Endodermal cell (in vitro differentiated cells): ENCODE data around the gene ZBTB20. TPM values are rescaled to one million over a fixed set of nuclear protein-coding genes. Genes with fewer than 3 reads are reported as not detected.
"Not testable (repeated sequence)": the region's sequence is repeated elsewhere in the genome, so short reads cannot be mapped to it uniquely, and the experiment has no call there.

Experiments
- DNase-seq: peaks from one replicate; pipeline ENCODE4 v3.0.0-alpha.2; 2017
- H3K27ac ChIP-seq: 2 replicates; pipeline ENCODE4 v1.5.1; 2013; ENCODE audit warnings: mild to moderate bottlenecking, low read depth, low read length, moderate library complexity
- H3K27me3 ChIP-seq: 2 replicates; pipeline ENCODE4 v1.6.1; 2013; ENCODE audit warnings: mild to moderate bottlenecking, low read length, moderate library complexity; ENCODE audit not compliant: insufficient read depth, control insufficient read depth, poor library complexity, severe bottlenecking
- H3K36me3 ChIP-seq: 2 replicates; pipeline ENCODE4 v1.7.0; 2013; ENCODE audit warnings: mild to moderate bottlenecking, low read length, moderate library complexity; ENCODE audit not compliant: control insufficient read depth, insufficient read depth
- H3K4me1 ChIP-seq: one replicate; pipeline ENCODE4 v1.7.0; 2013; ENCODE audit warnings: low read length; ENCODE audit not compliant: control insufficient read depth, insufficient read depth
- H3K4me3 ChIP-seq: 2 replicates; pipeline ENCODE4 v1.5.1; 2013; ENCODE audit warnings: mild to moderate bottlenecking, low read length, moderate library complexity
- H3K9ac ChIP-seq: 2 replicates; pipeline ENCODE4 v1.6.1; 2013; ENCODE audit warnings: mild to moderate bottlenecking, low read length, moderate library complexity; ENCODE audit not compliant: poor library complexity, severe bottlenecking; ENCODE audit errors: extremely low read depth
- H3K9me3 ChIP-seq: 2 replicates; pipeline ENCODE4 v1.6.1; 2013; ENCODE audit warnings: mild to moderate bottlenecking, low read length, moderate library complexity; ENCODE audit not compliant: control insufficient read depth
- H3K27ac Mint-ChIP-seq: 2 replicates; pipeline ENCODE4 v1.8.0; 2020; ENCODE audit warnings: mixed read lengths
- H3K27me3 Mint-ChIP-seq: 2 replicates; pipeline ENCODE4 v1.8.0; 2021; ENCODE audit warnings: mild to moderate bottlenecking, mixed read lengths; ENCODE audit not compliant: insufficient read depth
- H3K36me3 Mint-ChIP-seq: 2 replicates; pipeline ENCODE4 v1.8.0; 2020; ENCODE audit warnings: low read depth, mixed read lengths
- H3K4me1 Mint-ChIP-seq: 2 replicates; pipeline ENCODE4 v1.8.0; 2020; ENCODE audit warnings: mixed read lengths
- H3K4me3 Mint-ChIP-seq: 2 replicates; pipeline ENCODE4 v1.8.0; 2020; ENCODE audit warnings: mild to moderate bottlenecking, moderate library complexity, mixed read lengths
- H3K9me3 Mint-ChIP-seq: 2 replicates; pipeline ENCODE4 v1.8.0; 2020; ENCODE audit warnings: mild to moderate bottlenecking, mixed read lengths
- WGBS, 2 experiments: methylation state at CpG; one replicate each; pipeline versions ENCODE4 v1.1.5 to v1.1.7; 2013; ENCODE audit warnings: missing lambda C conversion rate in 2 of 2, mixed read lengths in 1 of 2; ENCODE audit not compliant: insufficient coverage in 1 of 2, insufficient read length in 1 of 2; 5-methylcytosine and 5-hydroxymethylcytosine counted together
- total RNA-seq, 2 donors: library from RNA; stranded (reverse); fragmentation: NEBNext Ultra II Directional in 1 of 2; extraction: Animal tissue kit (Norgen Biotek cat#: 25700) in 1 of 2; gene quantifications; 2 replicates in 1 of 2; 3 replicates in 1 of 2; pipeline ENCODE4 v1.2.1, GENCODE V29; 2021
- TF ChIP-seq, protein P1 (sequence below): fragments of 200-600 bp; sonication (generic); conservative IDR thresholded peaks from 2 replicates; pipeline ENCODE4 v1.5.0; 2021; ENCODE audit warnings: antibody characterized with exemption, mild to moderate bottlenecking

The ZBTB20 gene
- total RNA-seq, 2 donors from 2014 or later, result 1.6 to 2.9 TPM

DNA sequence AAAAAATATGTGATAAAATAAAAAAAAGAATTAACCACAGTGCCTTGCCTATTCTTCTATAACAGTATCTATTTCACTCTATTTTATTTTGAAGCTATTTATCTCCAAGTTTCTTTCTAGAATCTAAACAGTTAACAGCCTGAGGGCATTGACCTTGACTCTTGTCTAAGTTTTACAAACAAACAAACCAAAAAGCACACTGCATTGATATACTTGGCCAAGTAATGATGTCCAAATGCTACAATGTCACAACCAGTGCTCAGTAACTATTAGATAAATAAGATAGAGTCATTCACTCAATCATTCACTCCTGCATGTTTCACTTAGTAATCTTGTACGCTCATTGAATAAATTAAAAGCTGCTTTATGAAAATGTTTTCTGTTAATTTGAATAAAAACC, 466.8 kb downstream of the ZBTB20 start:
- no peak overlapping the region for H3K27ac Mint-ChIP-seq
- TF ChIP-seq, protein P1, sequence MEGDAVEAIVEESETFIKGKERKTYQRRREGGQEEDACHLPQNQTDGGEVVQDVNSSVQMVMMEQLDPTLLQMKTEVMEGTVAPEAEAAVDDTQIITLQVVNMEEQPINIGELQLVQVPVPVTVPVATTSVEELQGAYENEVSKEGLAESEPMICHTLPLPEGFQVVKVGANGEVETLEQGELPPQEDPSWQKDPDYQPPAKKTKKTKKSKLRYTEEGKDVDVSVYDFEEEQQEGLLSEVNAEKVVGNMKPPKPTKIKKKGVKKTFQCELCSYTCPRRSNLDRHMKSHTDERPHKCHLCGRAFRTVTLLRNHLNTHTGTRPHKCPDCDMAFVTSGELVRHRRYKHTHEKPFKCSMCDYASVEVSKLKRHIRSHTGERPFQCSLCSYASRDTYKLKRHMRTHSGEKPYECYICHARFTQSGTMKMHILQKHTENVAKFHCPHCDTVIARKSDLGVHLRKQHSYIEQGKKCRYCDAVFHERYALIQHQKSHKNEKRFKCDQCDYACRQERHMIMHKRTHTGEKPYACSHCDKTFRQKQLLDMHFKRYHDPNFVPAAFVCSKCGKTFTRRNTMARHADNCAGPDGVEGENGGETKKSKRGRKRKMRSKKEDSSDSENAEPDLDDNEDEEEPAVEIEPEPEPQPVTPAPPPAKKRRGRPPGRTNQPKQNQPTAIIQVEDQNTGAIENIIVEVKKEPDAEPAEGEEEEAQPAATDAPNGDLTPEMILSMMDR, result no peak
- no peak overlapping the region for H3K4me3 ChIP-seq
- H3K36me3 Mint-ChIP-seq, result no peaks in the 10 kb centered on the region
- H3K9me3 ChIP-seq, result no peaks in the 10 kb centered on the region
- peaks cover 4% of the 10 kb centered on the region for H3K4me1 Mint-ChIP-seq
- H3K27ac ChIP-seq, result no peak overlapping the region
- H3K27me3 ChIP-seq, result no peaks in the 10 kb centered on the region
- peaks cover 8% of the 10 kb centered on the region for H3K9me3 Mint-ChIP-seq
- no peaks in the 10 kb centered on the region for H3K27me3 Mint-ChIP-seq
- H3K4me3 Mint-ChIP-seq, result no peak overlapping the region
- H3K4me1 ChIP-seq, result no peaks in the 10 kb centered on the region
- 100% methylated on average over 1 of the region's 1 CpG; no CpG with 5 or more reads in 1 of the 2 experiments for WGBS, 2 experiments
- H3K36me3 ChIP-seq, result no peaks in the 10 kb centered on the region
- no peak overlapping the region for H3K9ac ChIP-seq
- DNase-seq, result no peak

DNA sequence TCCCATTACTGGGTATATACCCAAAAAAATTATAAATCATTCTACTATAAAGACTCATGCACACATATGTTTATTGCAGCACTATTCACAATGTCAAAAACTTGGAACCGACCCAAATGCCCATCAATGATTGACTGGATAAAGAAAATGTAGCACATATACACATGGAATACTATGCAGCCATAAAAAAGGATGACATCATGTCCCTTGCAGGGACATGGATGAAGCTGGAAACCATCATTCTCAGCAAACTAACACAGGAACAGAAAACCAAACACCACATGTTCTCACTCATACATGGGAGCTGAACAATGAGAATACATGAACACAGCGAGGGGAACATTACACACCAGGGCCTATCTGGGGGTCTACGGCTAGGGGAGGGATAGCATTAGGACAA, 467.3 kb downstream of the ZBTB20 start:
- H3K4me1 ChIP-seq, H3K9me3 ChIP-seq, H3K9ac ChIP-seq, H3K27ac ChIP-seq, H3K4me3 Mint-ChIP-seq, H3K4me1 Mint-ChIP-seq, H3K9me3 Mint-ChIP-seq, H3K4me3 ChIP-seq, H3K36me3 Mint-ChIP-seq, H3K27ac Mint-ChIP-seq, H3K27me3 Mint-ChIP-seq, H3K27me3 ChIP-seq, H3K36me3 ChIP-seq, DNase-seq: not testable (repeated sequence)
- 88 to 95% methylated on average over 3 of the region's 3 CpGs for WGBS, 2 experiments

- no peak overlapping the region for H3K9ac ChIP-seq
- H3K4me3 ChIP-seq, result no peak overlapping the region
- H3K36me3 ChIP-seq, result no peaks in the 10 kb centered on the region
- H3K4me1 ChIP-seq, result no peaks in the 10 kb centered on the region
- no peak for DNase-seq
- H3K27me3 ChIP-seq, result no peaks in the 10 kb centered on the region
- H3K4me3 Mint-ChIP-seq, result no peak overlapping the region
- H3K4me1 Mint-ChIP-seq, result peaks cover 6% of the 10 kb centered on the region
- peaks cover 6% of the 10 kb centered on the region for H3K9me3 Mint-ChIP-seq
- no peaks in the 10 kb centered on the region for H3K27me3 Mint-ChIP-seq
- H3K9me3 ChIP-seq, result no peaks in the 10 kb centered on the region
- TF ChIP-seq, protein P1, result no peak
- H3K27ac Mint-ChIP-seq, result no peak overlapping the region
- no peaks in the 10 kb centered on the region for H3K36me3 Mint-ChIP-seq
- H3K27ac ChIP-seq, result no peak overlapping the region
- no CpG with 5 or more reads among the region's 4 CpGs for WGBS, 2 experiments
Measured at GRCh38 chr3:114675104-114675503, 472.0 kb downstream of the ZBTB20 start.

DNA sequence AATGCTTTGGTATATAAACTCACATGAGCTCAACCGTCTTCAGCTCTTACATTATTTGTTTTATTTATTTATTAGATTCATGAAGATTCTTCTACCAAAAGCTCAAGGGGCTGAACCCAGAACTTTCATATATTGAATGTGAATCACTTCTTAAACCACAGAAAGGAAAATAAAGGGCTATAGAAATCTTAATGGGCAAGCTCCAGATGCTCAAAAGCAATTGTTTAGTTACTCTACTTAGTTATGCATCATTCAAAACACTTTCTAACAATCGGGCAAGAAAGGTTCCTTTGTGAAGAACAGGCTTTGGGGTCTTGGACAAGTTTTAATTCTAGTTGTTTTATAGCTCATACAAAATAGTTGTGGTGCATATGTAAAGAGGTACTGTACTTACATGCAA, 473.1 kb downstream of the ZBTB20 start:
- 88% methylated on average over 1 of the region's 2 CpGs; no CpG with 5 or more reads in 1 of the 2 experiments for WGBS, 2 experiments
- H3K27ac Mint-ChIP-seq, result peak overlapping the region; percentile 49
- H3K4me3 Mint-ChIP-seq, result no peak overlapping the region

More for the DNA sequence above, 473.1 kb downstream of the ZBTB20 start:
- no peak overlapping the region for H3K4me3 ChIP-seq
- peak overlapping the region; percentile 1 for H3K27ac ChIP-seq
- TF ChIP-seq, protein P1, result no peak
- no peaks in the 10 kb centered on the region for H3K36me3 ChIP-seq
- Mint-ChIP-seq H3K27me3 (no peaks in the 10 kb centered on the region), H3K4me1 (peaks cover 6% of the 10 kb centered on the region), H3K36me3 (no peaks in the 10 kb centered on the region), H3K9me3 (peaks cover 4% of the 10 kb centered on the region)
- no peaks in the 10 kb centered on the region for H3K27me3 ChIP-seq
- no peaks in the 10 kb centered on the region for H3K4me1 ChIP-seq
- no peak overlapping the region for H3K9ac ChIP-seq
- DNase-seq, result no peak
- no peaks in the 10 kb centered on the region for H3K9me3 ChIP-seq
